MM.1S (cell line): ENCODE data around the gene SPRED2.

ENCODE experiments used
- CTCF ChIP-seq: fragments of 300-600 bp; sonication (generic); IDR thresholded peaks from 2 replicates; pipeline ENCODE4 v1.5.1; 2016; ENCODE audit warnings: antibody characterized with exemption, low read length, mixed read lengths
- EZH2 ChIP-seq: fragments of 300-600 bp; sonication (generic); optimal IDR thresholded peaks from 2 replicates; pipeline ENCODE3; 2017; ENCODE audit warnings: low read depth, mild to moderate bottlenecking, antibody characterized with exemption, low read length, mixed read lengths
- EZH2phosphoT487 ChIP-seq: fragments of 300-600 bp; sonication (generic); IDR thresholded peaks from 2 replicates; pipeline ENCODE4 v1.6.1; 2018; ENCODE audit warnings: antibody characterized with exemption, low read length

- TF ChIP-seq CTCF (no peak), EZH2 (no peak), EZH2phosphoT487 (no peak)
Observed at GRCh38 chr2:65386344-65386743, 46.1 kb downstream of the SPRED2 start.
